H1 (cell line): Measurements from ENCODE around the gene CADPS. TPM values are rescaled to one million over a fixed set of nuclear protein-coding genes. Genes with fewer than 3 reads are reported as not detected.

Experiments
- CTCF ChIA-PET: fragments of 300-600 bp; sonication (Branson Sonifier 250); formaldehyde crosslinking; loops from one replicate; lab custom pipeline; 2021; ENCODE audit not compliant: partially characterized antibody; lab: Charles Lee
- POLR2A ChIA-PET: fragments of 300-600 bp; sonication (Branson Sonifier 250); formaldehyde crosslinking; loops from one replicate; lab custom pipeline; 2021; ENCODE audit warnings: inconsistent platforms; ENCODE audit not compliant: partially characterized antibody; lab: Charles Lee
- DNase-seq, 2 experiments: peaks; one replicate each; pipeline versions ENCODE4 v3.0.0 to v3.0.0-alpha.2; 2010 to 2022; ENCODE audit warnings: low spot score in 2 of 2, low read depth in 1 of 2, mixed read lengths in 1 of 2
- FAIRE-seq: peaks from 2 replicates; lab custom pipeline; 2011; peaks lifted over from hg19 to GRCh38; lab: Jason Lieb, UNC
- H2AFZ ChIP-seq: 2 replicates; pipeline ENCODE4 v1.8.1; 2012; ENCODE audit warnings: low read length, inconsistent platforms
- H2AK5ac ChIP-seq: 2 replicates; pipeline ENCODE4 v1.6.1; 2013; ENCODE audit warnings: low read depth, low read length
- H2BK120ac ChIP-seq: replicated peaks from 2 replicates; pipeline ENCODE3; 2013; ENCODE audit warnings: low read depth, low read length, inconsistent platforms
- H2BK12ac ChIP-seq: 2 replicates; pipeline ENCODE4 v1.6.1; 2013; ENCODE audit warnings: low read depth, low read length
- H2BK15ac ChIP-seq: 2 replicates; pipeline ENCODE4 v1.6.1; 2013; ENCODE audit warnings: low read length
- H2BK20ac ChIP-seq: 2 replicates; pipeline ENCODE4 v1.6.1; 2013; ENCODE audit warnings: low read length
- H2BK5ac ChIP-seq: 2 replicates; pipeline ENCODE4 v1.6.1; 2013; ENCODE audit warnings: low read depth, low read length
- H3K14ac ChIP-seq: 2 replicates; pipeline ENCODE4 v1.6.1; 2013; ENCODE audit warnings: inconsistent platforms; ENCODE audit not compliant: insufficient read length
- H3K18ac ChIP-seq: 2 replicates; pipeline ENCODE4 v1.6.1; 2013; ENCODE audit warnings: low read length; ENCODE audit errors: extremely low read depth
- H3K23ac ChIP-seq: 2 replicates; pipeline ENCODE4 v1.6.1; 2013; ENCODE audit warnings: inconsistent platforms; ENCODE audit not compliant: insufficient read length
- H3K23me2 ChIP-seq: 2 replicates; pipeline ENCODE4 v1.6.1; 2013; ENCODE audit warnings: low read depth, low read length
- H3K27ac ChIP-seq: 2 replicates; pipeline ENCODE4 v1.6.1; 2011; ENCODE audit warnings: low read depth, low read length, inconsistent platforms
- H3K27me3 ChIP-seq, 4 experiments: replicated peaks in 1 of 4; 1 replicate in 1 of 4; 2 replicates in 3 of 4; pipeline versions ENCODE4 v1.6.1 to v1.8.1; 2011 to 2013; ENCODE audit warnings: low read length in 3 of 4, mild to moderate bottlenecking in 3 of 4, inconsistent platforms in 2 of 4, mixed read lengths in 2 of 4, moderate library complexity in 1 of 4; ENCODE audit not compliant: control insufficient read depth in 3 of 4, insufficient read depth in 3 of 4; ENCODE audit errors: extremely low read depth in 1 of 4
- H3K36me3 ChIP-seq, 4 experiments: 2 replicates each; pipeline versions ENCODE4 v1.6.1 to v1.8.1; 2011 to 2013; ENCODE audit warnings: mild to moderate bottlenecking in 4 of 4, low read length in 3 of 4, moderate library complexity in 2 of 4, control low read depth in 1 of 4, inconsistent platforms in 1 of 4; ENCODE audit not compliant: insufficient read depth in 4 of 4, control insufficient read depth in 2 of 4
- H3K4ac ChIP-seq: replicated peaks from 2 replicates; pipeline ENCODE3; 2013; ENCODE audit warnings: low read length, low read depth, mixed read lengths, inconsistent platforms; ENCODE audit not compliant: insufficient read length
- H3K4me1 ChIP-seq, 4 experiments: replicated peaks in 1 of 4; 1 replicate in 1 of 4; 2 replicates in 3 of 4; pipeline versions ENCODE4 v1.6.1 to v1.8.1; 2011 to 2013; ENCODE audit warnings: low read length in 3 of 4, inconsistent platforms in 2 of 4, mixed read lengths in 1 of 4; ENCODE audit not compliant: insufficient read depth in 4 of 4, control insufficient read depth in 3 of 4
- H3K4me2 ChIP-seq, 2 experiments: 2 replicates each; pipeline versions ENCODE4 v1.6.1 to v1.8.1; 2011 to 2013; ENCODE audit warnings: low read depth in 2 of 2, low read length in 2 of 2, control low read depth in 1 of 2, inconsistent platforms in 1 of 2, mild to moderate bottlenecking in 1 of 2; ENCODE audit not compliant: insufficient read depth in 1 of 2
- H3K4me3 ChIP-seq, 4 experiments: fragments of 200-600, 300-600 bp in 1 of 4; sonication (generic), shearing (Covaris generic), sonication (Bioruptor Twin) in 1 of 4; 2 replicates each; pipeline versions ENCODE4 v1.5.1 to v1.8.1; 2011 to 2016; ENCODE audit warnings: low read length in 4 of 4, low read depth in 3 of 4, control low read depth in 2 of 4, inconsistent platforms in 2 of 4, mild to moderate bottlenecking in 2 of 4, mixed read lengths in 1 of 4, moderate library complexity in 1 of 4; ENCODE audit not compliant: insufficient read depth in 2 of 4; ENCODE audit errors: extremely low read depth in 1 of 4
- H3K56ac ChIP-seq: replicated peaks from 2 replicates; pipeline ENCODE3; 2013; ENCODE audit warnings: low read depth, mild to moderate bottlenecking, mixed read lengths, low read length, inconsistent platforms; ENCODE audit not compliant: insufficient read length
- H3K79me1 ChIP-seq: 2 replicates; pipeline ENCODE4 v1.6.1; 2013; ENCODE audit warnings: low read depth, low read length, control low read depth
- H3K79me2 ChIP-seq, 2 experiments: 2 replicates each; pipeline versions ENCODE4 v1.6.1 to v1.8.1; 2012 to 2013; ENCODE audit warnings: low read length in 2 of 2, mild to moderate bottlenecking in 2 of 2, inconsistent platforms in 1 of 2; ENCODE audit not compliant: insufficient read depth in 2 of 2, control insufficient read depth in 1 of 2
- H3K9ac ChIP-seq, 4 experiments: replicated peaks in 1 of 4; 1 replicate in 1 of 4; 2 replicates in 3 of 4; pipeline versions ENCODE4 v1.6.1 to v1.8.1; 2011 to 2013; ENCODE audit warnings: low read depth in 3 of 4, low read length in 3 of 4, control low read depth in 2 of 4, mild to moderate bottlenecking in 2 of 4, moderate library complexity in 2 of 4, inconsistent platforms in 1 of 4; ENCODE audit errors: extremely low read depth in 1 of 4
- H3K9me3 ChIP-seq, 2 experiments: 2 replicates each; pipeline versions ENCODE4 v1.6.1 to v1.8.1; 2012 to 2013; ENCODE audit warnings: mild to moderate bottlenecking in 2 of 2, moderate library complexity in 2 of 2, control low read depth in 1 of 2, inconsistent platforms in 1 of 2, low read depth in 1 of 2, low read length in 1 of 2, mixed read lengths in 1 of 2; ENCODE audit not compliant: insufficient read depth in 2 of 2
- H4K20me1 ChIP-seq, 2 experiments: replicated peaks in 1 of 2; 2 replicates each; pipeline versions ENCODE3 to v1.8.1; 2011 to 2013; ENCODE audit warnings: inconsistent platforms in 2 of 2, low read length in 2 of 2, mild to moderate bottlenecking in 1 of 2; ENCODE audit not compliant: insufficient read depth in 2 of 2, control insufficient read depth in 1 of 2
- H4K5ac ChIP-seq: 2 replicates; pipeline ENCODE4 v1.6.1; 2013; ENCODE audit warnings: low read length, low read depth, mixed read lengths, inconsistent platforms; ENCODE audit not compliant: insufficient read length
- H4K8ac ChIP-seq: 2 replicates; pipeline ENCODE4 v1.8.0; 2013; ENCODE audit warnings: mild to moderate bottlenecking, moderate library complexity, low read length, inconsistent platforms; ENCODE audit not compliant: insufficient read depth; ENCODE audit errors: extremely low read depth
- H4K91ac ChIP-seq: replicated peaks from 2 replicates; pipeline ENCODE3; 2013; ENCODE audit warnings: low read length, mixed read lengths, inconsistent platforms; ENCODE audit not compliant: insufficient read length
- KDM1A ChIP-seq: fragments of 200-600, 300-600 bp; sonication (generic); IDR thresholded peaks from 2 replicates; pipeline ENCODE4 v1.7.1; 2016; ENCODE audit warnings: mild to moderate bottlenecking, low read length, borderline replicate concordance
- PHF8 ChIP-seq: fragments of 200-600 bp; sonication (generic); conservative IDR thresholded peaks from 2 replicates; pipeline ENCODE4 v1.7.1; 2012; ENCODE audit warnings: low read depth, mild to moderate bottlenecking, inconsistent platforms, low read length, moderate library complexity
- polyA plus RNA-seq, 7 experiments: library from polyadenylated mRNA; depleted of rRNA in 3 of 7; stranded (reverse) in 5 of 7; unstranded in 2 of 7; fragments of >200 nt in 5 of 7; fragments of 200-250 nt in 2 of 7; gene quantifications; 1 replicate in 5 of 7; 2 replicates in 1 of 7; 4 replicates in 1 of 7; pipeline versions ENCODE4 v1.2.1 to v1.2.3, GENCODE V29; 2011 to 2013; ENCODE audit warnings: missing spikeins in 2 of 7, mixed read lengths in 2 of 7
- total RNA-seq: library from RNA; stranded (reverse); fragmentation: NEBNext Ultra II Directional; extraction: Animal tissue kit (Norgen Biotek cat#: 25700); gene quantifications from 2 replicates; pipeline ENCODE4 v1.2.1, GENCODE V29; 2021

CADPS gene
- total and polyA plus RNA-seq, 2 of the 8 experiments (the other 6 are each of a cell fraction or from before 2014, with no cell fraction given), result 7.1 to 10.2 TPM

GRCh38 chr3:62475306-62475705, 399.9 kb downstream of the CADPS start:
- FAIRE-seq (no peak), DNase-seq (no peak)
- no peak overlapping the region for H3K27ac ChIP-seq
- H3K4ac ChIP-seq, result no peak overlapping the region
- no peak overlapping the region for H3K4me2 ChIP-seq
- no peak overlapping the region for H4K5ac ChIP-seq
- POLR2A ChIA-PET, result no interaction called here
- H3K9me3 ChIP-seq, result no peaks in the 10 kb centered on the region
- no peaks in the 10 kb centered on the region for H3K4me1 ChIP-seq
- H3K9ac ChIP-seq, result no peak overlapping the region
- H3K14ac ChIP-seq, result no peak overlapping the region
- no peaks in the 10 kb centered on the region for H4K20me1 ChIP-seq
- H3K36me3 ChIP-seq, result no peaks in the 10 kb centered on the region
- no peak overlapping the region for H2BK12ac ChIP-seq
- H3K4me3 ChIP-seq, result no peak overlapping the region
- no peak overlapping the region for H4K8ac ChIP-seq
- H2BK5ac ChIP-seq, result no peak overlapping the region
- H3K23me2 ChIP-seq, result no peaks in the 10 kb centered on the region
- H3K79me1 ChIP-seq, result no peaks in the 10 kb centered on the region
- H3K18ac ChIP-seq, result no peak overlapping the region
- no peaks in the 10 kb centered on the region for H3K27me3 ChIP-seq
- H2BK15ac ChIP-seq, result no peak overlapping the region
- H3K56ac ChIP-seq, result no peak overlapping the region
- no peak overlapping the region for H2AFZ ChIP-seq
- H2BK20ac ChIP-seq, result no peak overlapping the region
- CTCF ChIA-PET, result interaction anchor here (1.0 kb wide), 1 partner anchor 60 kb away, joined by 4 read pairs; no protein-coding TSS in a partner anchor
- H3K23ac ChIP-seq, result no peak overlapping the region
- H2BK120ac ChIP-seq, result no peak overlapping the region
- no peak overlapping the region for H4K91ac ChIP-seq
- no peaks in the 10 kb centered on the region for H3K79me2 ChIP-seq
- no peak for TF ChIP-seq KDM1A
- TF ChIP-seq PHF8, result no peak
- H2AK5ac ChIP-seq, result no peak overlapping the region
